ENCODE measurements around the gene SYT2.
A peak's percentile ranks its signal among the peaks of the same experiment; 100 is the strongest.
"Not testable (repeated sequence)": the region's sequence is repeated elsewhere in the genome, so short reads cannot be mapped to it uniquely, and the experiment has no call there.

SYT2 gene

DNA sequence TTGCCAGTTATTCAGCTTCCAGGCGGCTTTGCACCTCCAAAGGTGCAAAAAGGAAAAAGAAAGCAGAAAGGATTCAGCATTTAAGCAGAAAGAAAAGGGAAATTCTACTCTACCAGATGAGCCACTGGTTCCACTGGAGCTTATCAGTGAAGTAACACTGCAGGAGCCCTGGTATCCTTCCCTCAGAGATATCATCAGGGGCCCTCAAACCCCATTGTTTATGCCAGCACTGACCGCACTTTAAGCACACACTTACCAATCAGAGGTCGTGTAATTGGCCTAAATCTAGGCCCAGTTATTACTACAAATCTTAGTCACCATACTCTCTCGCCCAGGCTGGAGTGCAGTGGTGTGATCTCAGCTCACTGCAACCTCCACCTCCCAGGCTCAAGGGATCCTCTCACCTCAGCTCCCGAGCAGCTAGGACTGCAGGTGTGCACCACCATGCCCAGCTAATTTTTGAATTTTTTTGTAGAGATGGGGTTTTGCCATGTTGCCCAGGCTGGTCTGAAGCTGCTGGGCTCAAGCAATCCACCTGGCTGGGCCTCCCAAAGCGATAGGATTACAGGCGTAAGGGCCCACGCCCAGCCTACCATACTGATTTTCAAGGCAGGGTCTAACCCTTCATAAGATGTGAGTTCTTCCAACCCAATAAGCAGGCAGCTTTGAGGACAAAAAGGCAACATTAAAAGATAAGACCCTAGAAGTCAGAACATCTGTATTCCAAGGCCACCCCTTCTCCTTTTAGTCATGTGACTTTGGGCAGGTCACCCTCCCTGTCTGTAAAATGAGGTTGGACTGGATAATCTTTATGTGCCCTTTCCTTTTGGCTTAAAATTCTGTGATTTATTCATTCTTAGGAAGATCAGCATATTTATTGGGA lies 125.3 kb downstream of the SYT2 start:
- H3K9me3 Mint-ChIP-seq: no peaks in the 10 kb centered on the region
- peaks cover 6% of the 10 kb centered on the region for H3K36me3 Mint-ChIP-seq (ENCODE audit: low read depth)
- H3K27me3 Mint-ChIP-seq: no peaks in the 10 kb centered on the region
- H3K27ac Mint-ChIP-seq: no peak overlapping the region
- DNase-seq (no peak), ATAC-seq (no peak)
- H3K4me1 Mint-ChIP-seq: peaks cover 2% of the 10 kb centered on the region
- no peak overlapping the region for H3K4me3 Mint-ChIP-seq

GRCh38 chr1:202582350-202582749 lies 127.9 kb downstream of the SYT2 start:
- not testable (repeated sequence) for H3K9me3 Mint-ChIP-seq; H3K4me1 Mint-ChIP-seq; H3K36me3 Mint-ChIP-seq (ENCODE audit: low read depth); H3K27me3 Mint-ChIP-seq; ATAC-seq; H3K27ac Mint-ChIP-seq; H3K4me3 Mint-ChIP-seq; DNase-seq

DNA sequence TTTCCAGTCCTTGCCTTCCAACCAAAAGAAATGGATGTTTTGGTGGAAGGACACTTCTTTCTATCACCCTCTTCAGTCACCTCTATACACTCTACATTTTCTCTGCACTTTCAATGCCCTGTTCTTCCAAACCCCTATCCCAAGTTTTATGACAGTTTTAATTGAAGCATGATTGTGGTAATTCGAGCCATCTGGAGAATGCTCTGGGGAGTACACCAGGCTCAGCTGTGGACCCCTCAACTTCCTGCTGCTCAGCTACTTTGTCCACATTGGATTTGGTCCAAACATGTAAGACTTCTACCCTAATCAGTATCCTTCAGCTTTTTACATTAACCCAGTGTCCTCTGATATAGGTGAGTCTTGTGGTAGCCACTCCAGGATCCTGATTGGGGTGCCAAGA lies 129.6 kb downstream of the SYT2 start:
- H3K27ac Mint-ChIP-seq: no peak overlapping the region
- no peaks in the 10 kb centered on the region for H3K27me3 Mint-ChIP-seq
- DNase-seq (no peak), ATAC-seq (no peak)
- H3K36me3 Mint-ChIP-seq (ENCODE audit: low read depth): peaks cover 6% of the 10 kb centered on the region
- H3K4me3 Mint-ChIP-seq: no peak overlapping the region
- H3K9me3 Mint-ChIP-seq: no peaks in the 10 kb centered on the region
- no peaks in the 10 kb centered on the region for H3K4me1 Mint-ChIP-seq

DNA sequence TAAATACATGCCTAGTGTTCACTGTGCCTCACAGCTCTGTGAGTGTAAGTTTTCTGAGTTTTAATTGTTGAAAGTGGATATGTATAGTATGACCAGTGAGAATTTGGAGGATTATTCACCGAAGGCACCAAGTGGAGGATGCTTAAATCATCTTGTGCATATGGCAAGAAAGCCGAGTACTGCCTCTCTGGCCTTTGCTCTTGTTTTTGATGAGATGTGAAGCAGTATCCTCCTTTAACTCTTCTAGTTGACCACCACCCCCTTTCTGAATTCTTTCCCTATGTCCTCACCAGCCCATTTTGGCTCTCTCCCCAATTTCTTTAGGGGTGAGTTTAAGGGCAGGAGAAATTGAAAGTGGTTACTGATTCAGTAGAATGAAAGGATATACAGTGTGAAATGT lies 130.4 kb downstream of the SYT2 start:
- no peaks in the 10 kb centered on the region for H3K9me3 Mint-ChIP-seq
- DNase-seq (no peak), ATAC-seq (no peak)
- H3K27ac Mint-ChIP-seq: no peak overlapping the region
- no peaks in the 10 kb centered on the region for H3K4me1 Mint-ChIP-seq
- H3K4me3 Mint-ChIP-seq: no peak overlapping the region
- no peaks in the 10 kb centered on the region for H3K27me3 Mint-ChIP-seq
- H3K36me3 Mint-ChIP-seq (ENCODE audit: low read depth): peaks cover 6% of the 10 kb centered on the region

DNA sequence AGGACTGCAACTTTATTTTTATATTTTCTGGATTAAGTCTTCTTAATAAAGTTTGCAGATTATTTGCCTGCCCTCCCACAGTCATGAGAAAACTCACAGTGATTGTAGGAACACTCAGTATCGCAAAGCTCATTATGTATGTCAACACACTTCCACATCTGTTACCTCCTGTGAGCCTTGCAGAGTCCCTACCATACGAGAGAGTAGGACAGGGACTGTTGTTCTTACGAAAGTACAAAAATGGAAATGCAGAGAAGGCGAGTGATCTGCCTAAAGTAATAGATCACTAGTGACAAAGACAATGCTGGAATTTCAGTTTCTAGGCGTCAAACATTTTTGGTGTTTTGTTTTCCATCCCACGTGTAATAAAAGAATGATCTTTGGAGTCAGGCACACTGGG lies 131.7 kb downstream of the SYT2 start:
- ATAC-seq: no peak
- H3K4me1 Mint-ChIP-seq: no peaks in the 10 kb centered on the region
- no peak overlapping the region for H3K4me3 Mint-ChIP-seq
- DNase-seq: no peak
- peaks cover 8% of the 10 kb centered on the region for H3K36me3 Mint-ChIP-seq (ENCODE audit: low read depth)
- H3K9me3 Mint-ChIP-seq: no peaks in the 10 kb centered on the region
- no peaks in the 10 kb centered on the region for H3K27me3 Mint-ChIP-seq
- no peak overlapping the region for H3K27ac Mint-ChIP-seq

- DNase-seq: no peak
- H3K9me3 Mint-ChIP-seq: no peaks in the 10 kb centered on the region
- no peaks in the 10 kb centered on the region for H3K4me1 Mint-ChIP-seq
- H3K27me3 Mint-ChIP-seq: no peaks in the 10 kb centered on the region
- H3K27ac Mint-ChIP-seq: no peak overlapping the region
- ATAC-seq: no peak
- no peak overlapping the region for H3K4me3 Mint-ChIP-seq
- H3K36me3 Mint-ChIP-seq (ENCODE audit: low read depth): peaks cover 8% of the 10 kb centered on the region
Measured at GRCh38 chr1:202578001-202578504, 132.2 kb downstream of the SYT2 start.

GRCh38 chr1:202577381-202577780 lies 132.9 kb downstream of the SYT2 start:
- H3K4me3 Mint-ChIP-seq: no peak overlapping the region
- no peak for ATAC-seq
- no peak overlapping the region for H3K27ac Mint-ChIP-seq
- H3K36me3 Mint-ChIP-seq (ENCODE audit: low read depth): peaks cover 10% of the 10 kb centered on the region
- no peak for DNase-seq
- H3K27me3 Mint-ChIP-seq: no peaks in the 10 kb centered on the region
- no peaks in the 10 kb centered on the region for H3K4me1 Mint-ChIP-seq
- no peaks in the 10 kb centered on the region for H3K9me3 Mint-ChIP-seq

GRCh38 chr1:202576816-202577215 lies 133.4 kb downstream of the SYT2 start:
- Mint-ChIP-seq H3K36me3 (ENCODE audit: low read depth) (peaks cover 6% of the 10 kb centered on the region), H3K4me1 (no peaks in the 10 kb centered on the region), H3K9me3 (no peaks in the 10 kb centered on the region), H3K27me3 (no peaks in the 10 kb centered on the region), H3K27ac (no peak overlapping the region), H3K4me3 (no peak overlapping the region)
- no peak for ATAC-seq
- DNase-seq: no peak

DNA sequence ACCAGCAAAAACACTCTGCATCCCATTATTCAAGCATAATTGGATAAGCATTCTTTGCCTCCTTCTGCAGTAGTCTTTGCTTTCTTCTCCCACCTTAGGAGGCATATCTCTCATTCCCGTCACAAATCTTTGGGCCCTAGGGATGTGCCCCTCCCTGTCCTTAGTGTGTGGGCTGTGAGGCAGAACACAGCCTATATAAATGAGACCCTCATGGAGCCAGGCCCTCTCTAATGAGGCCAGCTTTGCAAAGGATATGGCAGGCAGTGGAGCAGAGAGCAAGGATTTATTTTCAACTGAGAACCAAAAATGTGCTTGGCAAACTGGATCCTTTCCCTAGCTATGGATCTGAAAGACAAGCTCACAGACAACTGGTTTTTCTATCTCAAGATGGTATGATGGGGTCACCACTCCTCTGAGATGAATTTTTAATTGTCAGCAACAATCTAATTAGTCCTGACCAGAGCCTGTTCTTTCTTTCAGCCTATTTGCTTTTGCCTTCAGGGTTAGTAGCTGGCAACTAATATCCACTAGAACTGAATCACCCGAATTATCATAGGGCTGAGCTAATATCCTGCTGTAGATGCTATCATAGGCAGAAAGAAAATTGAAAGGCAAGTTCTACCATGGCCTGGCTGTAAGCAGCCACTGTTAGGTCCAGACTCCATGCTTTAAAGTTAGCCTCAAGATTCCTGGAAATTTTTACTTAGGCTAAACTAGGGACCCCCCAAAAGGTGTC lies 134.2 kb downstream of the SYT2 start:
- ATAC-seq (no peak), DNase-seq (no peak)
- Mint-ChIP-seq H3K4me3 (no peak overlapping the region), H3K36me3 (ENCODE audit: low read depth) (peaks cover 6% of the 10 kb centered on the region), H3K9me3 (no peaks in the 10 kb centered on the region), H3K27ac (no peak overlapping the region), H3K27me3 (no peaks in the 10 kb centered on the region), H3K4me1 (no peaks in the 10 kb centered on the region)

DNA sequence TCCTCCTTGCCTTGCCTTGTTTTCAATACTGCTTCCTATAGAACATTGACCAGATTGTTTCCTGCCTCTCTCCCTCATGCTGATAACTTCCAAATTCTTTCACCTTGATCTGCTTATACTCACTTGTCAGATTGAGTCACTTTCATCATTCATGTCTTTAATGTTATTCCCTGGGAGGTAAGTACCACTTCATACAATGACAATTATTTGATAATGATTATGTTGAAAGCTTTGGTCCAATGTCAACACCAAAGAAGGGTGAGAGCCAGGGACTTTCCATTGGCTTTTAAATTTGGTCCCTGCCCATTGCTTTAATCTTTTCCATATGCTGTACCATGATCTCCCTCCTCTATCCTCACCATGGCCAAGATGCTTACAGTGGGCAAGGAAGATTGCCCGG lies 137.4 kb downstream of the SYT2 start:
- Mint-ChIP-seq H3K4me3 (no peak overlapping the region), H3K27ac (no peak overlapping the region), H3K27me3 (no peaks in the 10 kb centered on the region), H3K9me3 (no peaks in the 10 kb centered on the region), H3K36me3 (ENCODE audit: low read depth) (peaks cover 5% of the 10 kb centered on the region), H3K4me1 (no peaks in the 10 kb centered on the region)
- DNase-seq (no peak), ATAC-seq (no peak)

GRCh38 chr1:202571719-202572339 lies 138.4 kb downstream of the SYT2 start:
- Mint-ChIP-seq H3K4me1 (peaks cover 2% of the 10 kb centered on the region), H3K4me3 (no peak overlapping the region), H3K27ac (no peak overlapping the region), H3K27me3 (no peaks in the 10 kb centered on the region), H3K9me3 (no peaks in the 10 kb centered on the region), H3K36me3 (ENCODE audit: low read depth) (peaks cover 9% of the 10 kb centered on the region)
- ATAC-seq (no peak), DNase-seq (peak; percentile 17)

DNA sequence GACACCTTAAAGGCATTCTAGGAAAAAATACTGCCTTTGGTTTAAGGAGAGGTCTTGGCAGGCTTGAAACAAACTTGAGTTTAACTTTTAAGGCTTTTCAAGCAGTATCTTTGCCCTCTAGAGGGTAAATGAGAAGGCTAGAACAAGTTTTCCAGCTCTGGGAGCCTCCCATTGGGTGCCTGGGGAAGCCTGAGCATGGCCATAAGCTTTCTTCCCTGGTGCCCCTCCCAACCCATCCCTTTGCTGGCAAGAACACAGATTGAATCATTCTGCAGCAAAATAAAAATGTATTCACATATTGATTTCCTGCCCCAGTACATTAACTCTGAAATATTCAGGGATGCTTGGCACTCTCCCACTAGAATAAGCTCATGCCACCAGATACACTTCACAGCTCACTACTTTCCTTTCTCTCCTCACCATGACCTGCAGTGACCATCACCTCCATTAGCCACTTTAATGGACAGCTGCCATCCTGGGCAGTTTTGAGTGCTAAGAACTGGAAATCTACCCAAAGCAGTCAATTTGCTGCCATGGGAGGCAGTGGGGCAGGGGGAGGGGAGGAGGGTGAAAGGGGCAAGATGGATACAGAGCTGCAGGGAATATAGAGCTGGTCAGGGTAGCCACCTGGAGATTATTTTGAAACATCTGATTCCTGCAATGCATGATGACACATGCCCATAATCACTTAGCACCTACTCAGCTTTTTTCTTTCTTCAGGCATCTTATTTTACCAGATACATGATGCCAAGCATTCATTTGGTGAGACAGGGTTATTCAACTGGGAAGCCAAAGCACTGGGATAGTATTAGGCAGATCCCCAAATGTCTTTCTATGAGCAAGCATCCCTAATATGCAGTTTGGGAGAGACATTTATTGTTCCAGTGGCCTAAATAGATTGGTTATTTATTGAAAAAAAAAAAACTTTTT lies 140.6 kb downstream of the SYT2 start:
- Mint-ChIP-seq H3K36me3 (ENCODE audit: low read depth) (peaks cover 7% of the 10 kb centered on the region), H3K4me3 (no peak overlapping the region), H3K4me1 (peaks cover 16% of the 10 kb centered on the region), H3K9me3 (no peaks in the 10 kb centered on the region), H3K27me3 (no peaks in the 10 kb centered on the region), H3K27ac (no peak overlapping the region)
- no peak for DNase-seq
- ATAC-seq: no peak

DNA sequence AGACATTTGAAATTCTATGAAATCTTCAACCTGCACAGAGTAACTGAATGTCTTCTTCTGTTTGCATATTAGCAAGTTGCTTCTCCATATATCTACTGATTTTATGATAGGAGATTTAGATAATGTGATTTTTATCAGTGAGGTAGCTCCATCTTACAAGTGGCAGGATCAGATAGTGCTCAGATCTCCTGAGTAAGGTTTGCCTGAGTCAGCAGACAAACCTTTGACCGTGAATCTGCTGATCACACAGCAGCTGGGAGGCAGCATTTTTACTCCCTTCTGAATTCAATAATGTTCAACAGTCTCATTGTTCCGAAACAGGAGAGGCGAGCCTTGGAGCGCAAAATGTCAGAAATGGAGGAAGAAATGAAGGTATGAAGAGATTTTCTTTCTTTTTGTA lies 141.4 kb downstream of the SYT2 start:
- H3K27ac Mint-ChIP-seq: no peak overlapping the region
- H3K27me3 Mint-ChIP-seq: no peaks in the 10 kb centered on the region
- no peak overlapping the region for H3K4me3 Mint-ChIP-seq
- H3K4me1 Mint-ChIP-seq: peaks cover 16% of the 10 kb centered on the region
- ATAC-seq: no peak
- no peak for DNase-seq
- H3K36me3 Mint-ChIP-seq (ENCODE audit: low read depth): peaks cover 7% of the 10 kb centered on the region
- no peaks in the 10 kb centered on the region for H3K9me3 Mint-ChIP-seq

GRCh38 chr1:202568410-202568809 lies 141.8 kb downstream of the SYT2 start:
- no peaks in the 10 kb centered on the region for H3K27me3 Mint-ChIP-seq
- peaks cover 16% of the 10 kb centered on the region for H3K4me1 Mint-ChIP-seq
- H3K27ac Mint-ChIP-seq: no peak overlapping the region
- H3K4me3 Mint-ChIP-seq: no peak overlapping the region
- H3K36me3 Mint-ChIP-seq (ENCODE audit: low read depth): peaks cover 7% of the 10 kb centered on the region
- no peaks in the 10 kb centered on the region for H3K9me3 Mint-ChIP-seq
- no peak for ATAC-seq
- no peak for DNase-seq

Measured in activated naive CD8-positive, alpha-beta T cell treated with anti-CD3 and anti-CD28 coated beads, Interleukin-2, amount 50 U/mL, for 24 hours (primary cell).